Uterus (tissue), 4 donors: ENCODE data around the gene SAP130. TPM values are rescaled to one million over a fixed set of nuclear protein-coding genes. Genes with fewer than 3 reads are reported as not detected.
"Not testable (repeated sequence)": the region's sequence is repeated elsewhere in the genome, so short reads cannot be mapped to it uniquely, and the experiment has no call there.

Experiments used
- DNase-seq, 2 donors: peaks; one replicate each; pipeline ENCODE4 v3.0.0-alpha.2; 2019 to 2020
- H3K27ac ChIP-seq, 2 donors: fragments of 200-600 bp; sonication (generic); 1 replicate in 1 of 2; 2 replicates in 1 of 2; pipeline ENCODE4 v1.5.1; 2016 to 2018
- H3K27me3 ChIP-seq, 2 donors: fragments of 200-600 bp; sonication (generic); one replicate each; pipeline ENCODE4 v1.5.1; 2018 to 2019; ENCODE audit warnings: control low read depth in 1 of 2
- H3K36me3 ChIP-seq, 2 donors: fragments of 200-600 bp; sonication (generic); one replicate each; pipeline ENCODE4 v1.5.1; 2019; ENCODE audit warnings: control low read depth in 1 of 2
- H3K4me1 ChIP-seq, 2 donors: fragments of 200-600 bp; sonication (generic); one replicate each; pipeline ENCODE4 v1.5.1; 2018 to 2019; ENCODE audit warnings: control low read depth in 1 of 2
- H3K4me3 ChIP-seq, 2 donors: fragments of 200-600 bp; sonication (generic); 1 replicate in 1 of 2; 2 replicates in 1 of 2; pipeline ENCODE4 v1.5.1; 2018 to 2019; ENCODE audit warnings: mild to moderate bottlenecking in 1 of 2
- H3K9me3 ChIP-seq, 2 donors: fragments of 200-600 bp; sonication (generic); one replicate each; pipeline ENCODE4 v1.5.1; 2019; ENCODE audit warnings: control low read depth in 1 of 2
- POLR2A ChIP-seq, 2 donors: fragments of 450-650 bp; IDR thresholded peaks; one replicate each; pipeline ENCODE4 v1.6.1; 2016; ENCODE audit warnings: antibody characterized with exemption in 2 of 2, mild to moderate bottlenecking in 1 of 2, moderate library complexity in 1 of 2
- intact Hi-C: fragments of 100-400 bp; cut with DNase I; formaldehyde crosslinking; loops from one replicate; pipeline ENCODE4 v1.15.1; 2023; ENCODE audit warnings: low total_unique reads
- total RNA-seq, 4 donors: library from RNA; depleted of rRNA in 3 of 4; stranded (reverse); fragments of >200 nt in 3 of 4; gene quantifications; one replicate each; pipeline versions ENCODE4 v1.1.0 to v1.2.4, GENCODE V29; 2014 to 2023
- TF ChIP-seq, protein P1 (sequence below), 4 experiments: fragments of 200-600 bp in 2 of 4; fragments of 450-650 bp in 2 of 4; sonication (generic) in 2 of 4; IDR thresholded peaks; one replicate each; pipeline ENCODE4 v1.5.1; 2016 to 2019; ENCODE audit warnings: antibody characterized with exemption in 4 of 4, mild to moderate bottlenecking in 2 of 4, moderate library complexity in 1 of 4
- donor health status: DM: yes; HTN: yes; CAD: no.

The SAP130 gene
- total RNA-seq, 4 donors from 2014 or later = 3.6 to 47.0 (median 5.9) TPM

DNA sequence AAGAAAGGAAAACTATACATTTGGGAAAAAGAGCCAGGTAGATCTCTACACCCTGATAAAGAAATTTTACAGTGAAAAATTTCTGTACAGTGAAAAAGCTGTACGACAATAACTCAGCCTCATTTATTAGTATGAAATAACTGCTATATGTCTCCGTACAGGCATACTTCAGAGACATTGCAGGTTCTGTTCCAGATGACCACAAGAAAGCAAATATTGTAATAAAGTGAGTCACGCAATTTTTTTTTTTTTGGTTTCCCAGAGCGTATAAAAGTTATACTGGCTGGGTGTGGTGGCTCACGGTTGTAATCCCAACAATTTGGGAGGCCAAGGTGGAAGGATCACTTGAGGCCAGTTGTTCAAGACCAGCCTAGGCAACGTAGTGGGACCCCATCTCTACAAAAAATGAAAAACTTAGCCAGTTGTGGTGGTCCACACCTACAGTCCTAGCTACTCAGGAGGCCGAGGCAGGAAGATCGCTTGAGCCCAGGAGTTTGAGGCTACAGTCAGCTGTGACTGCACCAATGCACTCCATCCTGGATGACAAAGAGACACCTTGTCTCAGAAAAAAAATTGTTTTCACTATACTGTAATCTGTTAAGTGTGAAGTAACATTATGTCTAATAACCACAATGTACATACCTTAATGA is 113.9 kb downstream of the SAP130 start:
- no peaks in the 10 kb centered on the region for H3K4me1 ChIP-seq
- H3K36me3 ChIP-seq = no peaks in the 10 kb centered on the region
- no peaks in the 10 kb centered on the region for H3K27me3 ChIP-seq
- intact Hi-C loops = no loop called here
- H3K9me3 ChIP-seq = no peaks in the 10 kb centered on the region
- no peak overlapping the region for H3K27ac ChIP-seq
- TF ChIP-seq POLR2A (IDR thresholded peaks at IDR 0.05) = no peak
- TF ChIP-seq, protein P1, sequence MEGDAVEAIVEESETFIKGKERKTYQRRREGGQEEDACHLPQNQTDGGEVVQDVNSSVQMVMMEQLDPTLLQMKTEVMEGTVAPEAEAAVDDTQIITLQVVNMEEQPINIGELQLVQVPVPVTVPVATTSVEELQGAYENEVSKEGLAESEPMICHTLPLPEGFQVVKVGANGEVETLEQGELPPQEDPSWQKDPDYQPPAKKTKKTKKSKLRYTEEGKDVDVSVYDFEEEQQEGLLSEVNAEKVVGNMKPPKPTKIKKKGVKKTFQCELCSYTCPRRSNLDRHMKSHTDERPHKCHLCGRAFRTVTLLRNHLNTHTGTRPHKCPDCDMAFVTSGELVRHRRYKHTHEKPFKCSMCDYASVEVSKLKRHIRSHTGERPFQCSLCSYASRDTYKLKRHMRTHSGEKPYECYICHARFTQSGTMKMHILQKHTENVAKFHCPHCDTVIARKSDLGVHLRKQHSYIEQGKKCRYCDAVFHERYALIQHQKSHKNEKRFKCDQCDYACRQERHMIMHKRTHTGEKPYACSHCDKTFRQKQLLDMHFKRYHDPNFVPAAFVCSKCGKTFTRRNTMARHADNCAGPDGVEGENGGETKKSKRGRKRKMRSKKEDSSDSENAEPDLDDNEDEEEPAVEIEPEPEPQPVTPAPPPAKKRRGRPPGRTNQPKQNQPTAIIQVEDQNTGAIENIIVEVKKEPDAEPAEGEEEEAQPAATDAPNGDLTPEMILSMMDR (IDR thresholded peaks at IDR 0.05) = no peak
- no peak for DNase-seq
- H3K4me3 ChIP-seq = no peak overlapping the region

DNA sequence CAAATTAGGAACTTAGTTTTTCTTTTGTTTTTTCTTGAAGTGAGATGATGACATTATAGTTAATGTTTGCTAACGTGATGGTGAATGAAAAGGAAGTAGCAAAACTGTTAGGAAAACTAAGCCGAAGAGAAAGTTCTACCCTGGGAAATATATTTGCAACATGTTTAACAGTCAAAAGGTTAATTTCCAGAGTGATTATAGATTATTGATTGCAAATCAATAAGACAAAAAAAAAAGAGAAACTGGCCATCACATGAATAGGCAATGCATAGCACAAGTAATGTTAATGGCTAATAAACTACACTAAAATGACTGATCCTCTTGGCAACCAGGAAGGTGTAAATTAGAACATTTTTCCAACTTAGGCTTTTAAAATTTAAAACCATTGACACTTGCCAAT is 116.1 kb downstream of the SAP130 start:
- intact Hi-C loops = no loop called here
- Histone ChIP-seq H3K9me3 (no peaks in the 10 kb centered on the region), H3K36me3 (no peaks in the 10 kb centered on the region), H3K27me3 (no peaks in the 10 kb centered on the region), H3K27ac (no peak overlapping the region), H3K4me3 (no peak overlapping the region), H3K4me1 (no peaks in the 10 kb centered on the region)
- no peak for DNase-seq
- TF ChIP-seq, protein P1 (IDR thresholded peaks at IDR 0.05) = no peak
- no peak for TF ChIP-seq POLR2A (IDR thresholded peaks at IDR 0.05)

DNA sequence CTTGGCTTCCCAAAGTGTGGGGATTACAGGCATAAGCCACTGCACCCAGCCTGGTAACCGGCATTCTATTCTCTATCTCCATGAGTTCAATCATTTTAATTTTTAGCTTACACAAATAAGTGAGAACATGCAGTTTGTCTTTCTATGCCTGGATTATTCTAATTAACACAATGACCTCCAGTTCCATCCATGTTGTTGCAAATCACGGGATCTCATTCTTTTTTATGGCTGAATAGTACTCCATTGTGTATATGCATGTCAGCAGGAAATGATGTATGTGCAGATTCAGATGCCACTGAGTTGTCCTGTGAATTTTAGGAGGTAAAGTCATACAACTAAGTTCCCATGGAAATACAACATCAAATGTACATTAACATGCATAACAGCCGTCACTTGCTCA is 117.4 kb downstream of the SAP130 start:
- Histone ChIP-seq H3K9me3 (no peaks in the 10 kb centered on the region), H3K27ac (no peak overlapping the region), H3K4me3 (no peak overlapping the region), H3K36me3 (no peaks in the 10 kb centered on the region), H3K4me1 (no peaks in the 10 kb centered on the region), H3K27me3 (no peaks in the 10 kb centered on the region)
- TF ChIP-seq POLR2A (IDR thresholded peaks at IDR 0.05) = no peak
- TF ChIP-seq, protein P1 (IDR thresholded peaks at IDR 0.05) = no peak
- intact Hi-C loops = no loop called here
- no peak for DNase-seq

DNA sequence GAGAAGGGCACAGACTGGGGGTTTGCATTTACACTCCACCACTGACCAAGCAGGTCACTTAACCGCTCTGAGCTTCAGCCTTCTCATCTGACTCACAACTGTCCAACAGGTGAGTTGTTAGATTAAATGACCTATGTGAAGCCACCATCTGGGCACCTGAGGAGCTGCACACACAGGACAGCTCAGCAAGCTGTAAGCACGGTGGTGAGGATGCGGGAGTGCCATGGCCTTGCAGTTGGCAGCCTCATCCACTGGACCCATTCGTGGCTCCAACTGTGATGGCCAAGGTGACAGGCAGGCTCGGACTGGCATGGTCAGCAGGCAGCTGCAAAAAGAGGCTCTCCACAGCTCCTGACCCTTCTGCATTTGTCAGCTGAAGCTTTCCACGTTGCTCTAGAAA is 118.8 kb downstream of the SAP130 start:
- DNase-seq = no peak
- intact Hi-C loops = no loop called here
- H3K4me3 ChIP-seq = no peak overlapping the region
- no peaks in the 10 kb centered on the region for H3K4me1 ChIP-seq
- no peak overlapping the region for H3K27ac ChIP-seq
- no peaks in the 10 kb centered on the region for H3K27me3 ChIP-seq
- TF ChIP-seq POLR2A (IDR thresholded peaks at IDR 0.05) = no peak
- TF ChIP-seq, protein P1 (IDR thresholded peaks at IDR 0.05) = no peak
- H3K36me3 ChIP-seq = no peaks in the 10 kb centered on the region
- H3K9me3 ChIP-seq = no peaks in the 10 kb centered on the region

DNA sequence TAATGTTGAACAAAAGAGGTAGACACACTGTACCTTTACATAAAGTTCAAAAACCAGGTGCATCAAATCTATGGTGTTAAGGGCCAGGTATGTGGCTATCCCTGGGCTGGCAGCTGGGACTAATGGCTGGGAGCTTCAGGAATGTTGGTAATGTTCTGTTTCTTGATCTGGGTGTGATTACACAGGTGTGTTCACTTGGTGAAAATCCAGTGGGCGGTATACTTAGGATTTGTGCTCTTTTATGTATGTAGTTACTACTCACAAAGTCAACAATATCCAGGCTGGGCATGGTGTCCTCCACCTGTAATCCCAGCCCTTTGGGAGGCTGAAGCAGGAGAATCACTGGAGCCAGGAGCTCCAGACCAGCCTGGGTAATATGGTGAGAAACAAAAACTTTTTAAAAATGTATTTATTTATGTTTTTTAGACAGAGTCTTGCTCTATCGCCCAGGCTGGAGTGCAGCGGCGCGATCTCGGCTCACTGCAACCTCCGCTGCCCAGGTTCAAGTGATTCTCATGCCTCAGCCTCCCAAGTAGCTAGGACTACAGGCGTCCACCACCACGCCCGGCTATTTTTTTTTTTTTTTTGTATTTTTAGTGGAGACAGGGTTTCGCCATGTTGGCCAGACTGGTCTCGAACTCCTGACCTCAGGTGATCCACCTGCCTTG is 120.0 kb downstream of the SAP130 start:
- H3K4me1 ChIP-seq, H3K9me3 ChIP-seq, DNase-seq, intact Hi-C loops, H3K27me3 ChIP-seq, H3K27ac ChIP-seq, H3K36me3 ChIP-seq, H3K4me3 ChIP-seq: not testable (repeated sequence)
